ENCODE results near the gene SCAMP1.

Gene SCAMP1

DNA sequence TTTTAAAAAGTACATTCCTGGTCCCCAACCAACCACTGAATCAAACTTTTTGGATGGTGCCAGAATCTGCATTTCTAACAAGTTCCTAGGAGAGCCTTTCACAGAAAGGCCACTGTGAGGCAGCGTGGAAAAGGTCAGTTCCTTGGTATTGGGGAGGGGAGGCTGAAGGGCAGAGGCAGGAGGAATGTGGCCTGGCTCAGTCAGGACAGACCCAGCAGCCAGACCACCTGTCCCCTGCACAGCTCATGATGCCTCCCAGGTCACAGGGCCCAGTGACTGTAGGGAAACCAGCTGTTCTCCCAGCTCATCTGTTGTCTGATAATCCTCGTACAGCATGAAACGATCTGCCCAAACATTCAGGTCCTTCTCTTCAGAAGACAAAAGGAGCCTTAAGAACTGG is 155.3 kb downstream of the SCAMP1 start:
- no peak for DNase-seq

DNA sequence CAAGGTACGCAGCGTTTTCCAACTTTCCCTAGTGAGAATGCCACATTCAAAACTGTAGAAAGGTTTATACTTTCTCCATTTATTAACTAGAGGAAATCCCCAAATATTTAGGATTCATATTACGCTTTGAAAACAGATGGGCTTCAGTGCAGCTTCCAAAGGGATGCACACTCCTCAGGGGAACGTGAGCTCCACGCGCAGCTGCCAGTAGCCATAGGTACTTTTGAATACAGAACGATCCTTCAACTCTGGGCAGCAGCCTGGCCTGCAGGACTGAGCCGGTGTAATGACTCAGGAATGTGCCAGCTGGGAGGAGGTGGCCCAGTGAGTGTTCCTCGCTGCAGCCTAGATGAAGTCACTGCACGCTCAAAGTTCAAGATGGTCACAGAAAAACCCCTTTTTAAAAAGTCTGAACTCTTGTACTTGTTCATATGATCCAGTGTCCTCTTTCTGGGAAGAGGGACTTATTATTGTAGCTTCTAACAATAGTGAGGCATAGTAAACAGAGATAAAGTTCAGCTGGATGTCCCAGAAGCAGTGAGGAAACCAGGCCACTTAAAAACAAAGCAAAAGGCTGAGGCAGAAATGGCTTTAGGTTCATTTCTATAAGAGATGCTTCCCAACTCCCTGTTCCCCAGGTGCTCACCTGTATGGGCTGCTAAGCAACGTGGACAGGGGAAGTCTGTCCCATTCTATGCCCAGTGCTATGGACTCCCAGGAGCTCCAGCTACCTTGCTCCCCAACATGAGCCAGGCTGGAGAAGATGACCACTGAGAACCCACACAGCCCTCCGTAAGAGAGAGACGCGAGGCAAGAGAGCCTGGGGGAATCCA is 158.2 kb downstream of the SCAMP1 start:
- peak; percentile 76 for DNase-seq

DNA sequence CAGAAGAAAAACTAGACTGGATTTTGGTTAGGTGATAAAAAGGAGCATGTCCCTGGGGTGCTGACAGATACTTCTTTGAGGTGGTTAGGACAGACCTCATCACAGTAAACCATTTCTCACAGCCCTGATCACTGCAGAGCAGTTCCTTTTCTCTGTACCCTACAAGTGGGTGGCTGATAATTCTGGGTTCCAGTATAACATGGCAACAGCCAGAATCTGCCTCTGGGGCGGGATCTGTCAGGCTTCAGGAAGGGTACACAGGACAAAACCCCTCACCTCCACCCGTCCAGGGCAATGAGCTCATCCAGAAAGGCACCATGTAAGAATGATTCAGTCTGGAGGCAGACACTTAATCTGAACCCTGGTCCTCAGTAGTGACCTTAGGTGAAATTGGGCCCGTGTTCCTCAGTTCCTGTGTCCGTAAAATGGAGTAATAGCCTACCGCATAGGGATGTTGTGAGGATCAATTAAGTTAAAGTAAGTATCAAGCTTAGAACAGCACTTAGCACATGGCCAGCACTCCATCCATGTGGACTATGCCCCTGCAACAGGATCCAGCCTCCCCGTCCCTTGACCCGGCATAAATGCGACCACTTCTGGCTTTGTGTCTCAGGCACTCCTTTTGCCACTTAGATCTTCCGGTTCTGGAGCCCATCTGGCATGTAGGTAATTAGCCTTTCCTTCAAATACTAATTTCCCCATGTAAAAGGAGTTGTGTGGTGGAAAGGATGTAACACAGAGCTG is 159.0 kb downstream of the SCAMP1 start:
- no peak for DNase-seq

DNA sequence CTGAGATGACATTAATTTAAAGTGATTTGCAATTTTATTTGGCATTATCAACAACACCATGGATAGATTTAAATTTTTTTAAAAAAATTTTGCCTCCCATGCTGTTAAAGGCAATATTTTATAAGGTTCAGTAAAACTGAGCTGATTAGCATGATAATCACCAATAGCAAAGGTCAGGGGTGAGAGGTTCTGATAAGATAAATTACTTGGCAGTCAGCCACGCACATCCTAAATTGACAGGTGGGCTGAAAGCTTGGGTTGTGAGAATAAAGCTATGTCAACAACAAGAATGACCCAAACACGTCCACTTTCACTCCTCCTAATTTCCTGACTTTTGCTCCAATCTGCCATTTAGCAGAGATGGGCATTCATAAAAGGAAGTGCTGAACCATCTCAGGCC is 161.0 kb downstream of the SCAMP1 start:
- DNase-seq = no peak

DNA sequence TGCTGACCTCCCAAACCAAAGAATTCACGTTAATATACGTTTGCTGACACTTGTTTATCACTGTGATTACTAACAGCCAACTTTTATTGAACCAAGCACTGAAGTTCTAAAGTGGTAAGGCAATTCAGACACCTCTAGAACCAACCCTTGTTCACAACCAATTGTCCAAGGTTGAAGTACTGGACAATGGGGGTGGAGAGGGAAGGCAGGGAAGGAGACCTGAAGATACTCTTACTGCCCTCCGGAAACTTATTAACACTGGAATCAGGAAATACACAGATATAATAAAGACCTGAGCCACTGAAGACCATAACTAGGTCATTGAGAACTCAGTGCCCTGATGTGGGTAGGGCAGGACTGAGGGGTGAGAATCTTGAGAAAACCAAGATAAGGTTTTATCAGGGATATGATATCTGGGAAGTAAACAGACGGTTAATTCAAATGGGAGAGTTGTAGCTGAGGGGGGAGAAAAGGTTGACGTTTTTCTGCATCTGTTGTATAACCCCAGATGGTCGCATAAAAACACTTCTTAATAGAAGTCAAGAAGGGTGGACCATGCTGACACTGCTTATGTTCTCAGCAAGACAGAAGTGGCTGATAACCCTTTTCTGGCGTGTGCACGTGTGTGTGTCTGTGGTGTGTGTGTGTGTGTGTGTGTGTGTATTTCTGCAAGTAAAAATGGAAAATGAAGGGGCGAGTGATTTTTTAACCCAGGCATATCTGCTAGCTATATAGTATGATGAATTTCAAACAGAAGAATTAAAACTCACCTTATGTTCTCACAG is 162.3 kb downstream of the SCAMP1 start:
- DNase-seq = no peak

DNA sequence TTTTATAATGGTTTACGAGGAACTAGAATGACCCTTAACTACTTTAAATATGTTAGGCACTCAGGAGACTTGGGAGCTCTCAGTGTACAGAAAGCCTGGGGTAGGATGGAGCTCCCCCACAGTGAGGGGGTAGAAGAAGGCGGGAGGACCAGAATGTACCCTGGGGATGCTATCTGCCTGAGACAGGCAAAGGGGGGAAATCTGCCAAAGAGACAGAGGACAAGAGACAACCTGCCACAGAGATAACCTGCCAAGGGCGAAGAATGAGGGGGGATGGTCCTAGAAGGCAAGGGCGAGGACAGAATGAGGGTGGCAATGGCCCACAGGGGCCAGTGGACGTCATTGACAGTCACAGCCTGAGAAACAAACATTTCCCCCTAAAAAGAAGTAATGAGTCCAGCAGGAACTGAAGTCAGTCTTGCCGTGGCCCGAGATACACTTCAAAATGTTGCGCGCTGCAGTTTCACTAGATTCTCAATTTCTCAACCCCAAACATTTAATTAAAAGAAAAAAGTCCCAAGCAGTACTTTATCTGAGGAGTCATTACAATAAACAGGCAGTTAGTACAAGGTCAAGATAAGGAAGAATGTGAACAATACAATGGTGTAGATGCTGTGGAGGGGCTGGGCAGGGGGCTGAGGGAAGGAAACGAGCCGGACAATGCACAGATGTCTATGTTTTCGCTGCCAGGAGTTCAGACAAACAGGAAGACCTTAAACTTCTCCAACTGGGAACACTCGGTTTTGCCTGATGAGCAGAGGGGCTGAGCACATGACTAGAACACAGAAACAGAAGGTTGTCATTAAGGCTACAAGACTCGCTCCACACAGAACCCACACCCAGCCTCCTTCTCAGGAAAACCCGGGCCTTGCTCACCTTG is 163.1 kb downstream of the SCAMP1 start:
- no peak for DNase-seq

DNA sequence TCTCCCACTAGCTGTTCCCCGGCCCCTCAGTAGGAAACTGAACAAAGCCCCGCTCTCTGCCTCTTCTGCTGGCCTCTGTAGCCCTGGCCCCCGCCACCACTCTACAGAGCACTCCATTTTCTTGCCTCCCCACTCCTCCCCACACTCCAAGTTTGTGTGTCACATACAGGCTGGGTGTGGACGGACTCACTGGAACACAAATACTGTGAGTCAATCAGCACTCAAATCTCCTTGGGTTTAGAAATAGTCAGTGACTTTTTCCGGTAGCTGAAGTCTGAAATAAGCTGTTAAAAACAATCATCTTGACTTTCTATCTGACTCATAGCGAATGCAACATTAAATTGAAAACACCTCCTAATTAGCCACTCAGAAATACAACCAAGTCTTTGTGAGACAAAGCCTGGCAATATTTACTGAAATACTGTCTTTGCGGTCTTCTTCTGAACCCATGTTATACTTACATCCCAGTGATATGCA is 165.7 kb downstream of the SCAMP1 start:
- no peak for DNase-seq

DNA sequence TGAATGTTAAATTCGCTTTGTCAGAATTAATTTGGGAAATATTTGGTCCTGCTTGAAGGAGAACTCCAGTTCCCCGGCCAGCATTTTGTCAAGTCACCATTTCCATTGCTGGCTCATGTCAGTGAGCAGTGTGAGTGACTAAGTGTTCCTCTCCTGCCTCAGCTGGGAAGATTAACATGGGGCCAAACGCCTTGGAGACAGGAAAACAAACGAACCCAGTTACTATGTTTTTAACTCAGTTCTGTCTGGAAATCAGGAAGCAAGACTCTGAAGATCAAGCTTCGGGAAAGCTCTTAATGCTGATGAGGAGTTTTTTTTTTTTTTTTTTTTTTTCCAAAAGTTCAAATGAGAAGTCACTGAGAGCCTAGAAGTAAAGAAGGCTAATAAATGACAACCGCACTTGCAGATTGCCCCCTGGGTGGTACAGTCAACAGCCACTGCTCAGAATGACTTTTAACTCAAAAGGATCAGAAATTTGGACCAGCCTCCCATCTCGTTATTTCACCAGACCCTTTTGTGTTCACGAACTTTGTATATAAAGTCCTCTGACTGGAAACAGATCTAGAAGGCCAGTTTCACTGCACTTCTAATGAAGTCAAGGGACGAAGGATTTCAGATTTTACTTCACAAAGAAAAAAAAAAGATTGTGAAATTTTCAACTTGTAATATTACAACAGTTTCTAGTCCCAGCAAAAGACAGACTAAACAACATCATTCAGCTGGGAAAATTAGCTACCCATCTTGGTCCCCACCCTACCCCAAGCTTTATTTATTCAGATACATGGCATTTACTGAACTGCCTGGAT is 166.8 kb downstream of the SCAMP1 start:
- DNase-seq = peak; percentile 85

DNA sequence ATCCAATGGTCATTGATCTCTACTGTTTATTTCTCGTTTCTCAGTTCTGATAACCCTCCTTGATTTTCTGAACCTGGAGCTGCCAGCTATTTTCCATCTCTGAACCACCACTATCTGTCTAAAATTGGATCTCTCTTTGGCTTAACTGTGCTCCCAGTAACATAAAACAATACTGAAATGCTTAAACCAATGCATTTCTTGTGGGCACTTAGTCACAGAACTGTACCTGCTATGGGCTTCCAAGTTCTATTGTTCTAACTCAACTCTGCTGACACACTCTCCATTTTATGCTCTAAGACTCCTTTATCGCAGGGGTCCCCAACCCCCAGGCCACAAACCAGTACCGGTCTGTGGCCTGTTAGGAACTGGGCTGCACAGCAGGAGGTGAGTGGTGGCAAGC is 167.5 kb downstream of the SCAMP1 start:
- DNase-seq = peak; percentile 12
